H9 (cell line): ENCODE measurements around the gene PCDHGB2. TPM values are rescaled to one million over a fixed set of nuclear protein-coding genes. Genes with fewer than 3 reads are reported as not detected.

ENCODE experiments used
- DNase-seq: peaks from one replicate; pipeline ENCODE4 v3.0.0-alpha.2; 2017
- H2AFZ ChIP-seq: one replicate; pipeline ENCODE4 v1.6.1; 2013; ENCODE audit warnings: mild to moderate bottlenecking, low read length, control low read depth, moderate library complexity
- H2AK5ac ChIP-seq: 2 replicates; pipeline ENCODE4 v1.6.1; 2013; ENCODE audit warnings: low read length, control low read depth, mixed read lengths; ENCODE audit not compliant: insufficient read length
- H2BK120ac ChIP-seq: one replicate; pipeline ENCODE4 v1.6.1; 2013; ENCODE audit warnings: low read depth, mild to moderate bottlenecking, low read length, control low read depth, inconsistent platforms; ENCODE audit not compliant: poor library complexity, severe bottlenecking
- H2BK12ac ChIP-seq: 2 replicates; pipeline ENCODE4 v1.6.1; 2013; ENCODE audit warnings: low read length, control low read depth, mixed read lengths, low read depth; ENCODE audit not compliant: insufficient read length
- H2BK15ac ChIP-seq: 2 replicates; pipeline ENCODE4 v1.6.1; 2013; ENCODE audit warnings: low read depth, low read length, control low read depth
- H2BK20ac ChIP-seq: one replicate; pipeline ENCODE4 v1.6.1; 2013; ENCODE audit warnings: low read depth, mild to moderate bottlenecking, low read length, control low read depth, inconsistent platforms; ENCODE audit not compliant: poor library complexity, severe bottlenecking
- H2BK5ac ChIP-seq: 2 replicates; pipeline ENCODE4 v1.6.1; 2013; ENCODE audit warnings: low read length, control low read depth, mixed read lengths; ENCODE audit not compliant: insufficient read length
- H3K14ac ChIP-seq: 2 replicates; pipeline ENCODE4 v1.6.1; 2013; ENCODE audit warnings: low read length, control low read depth; ENCODE audit not compliant: insufficient read depth
- H3K18ac ChIP-seq: 2 replicates; pipeline ENCODE4 v1.6.1; 2013; ENCODE audit warnings: low read depth, mild to moderate bottlenecking, mixed read lengths, low read length, control low read depth; ENCODE audit not compliant: insufficient read length
- H3K23ac ChIP-seq: 2 replicates; pipeline ENCODE4 v1.6.1; 2013; ENCODE audit warnings: low read length, control low read depth, mixed read lengths, low read depth; ENCODE audit not compliant: insufficient read length
- H3K23me2 ChIP-seq: 2 replicates; pipeline ENCODE4 v1.6.1; 2013; ENCODE audit warnings: low read depth, mild to moderate bottlenecking, mixed read lengths, low read length, control low read depth; ENCODE audit not compliant: insufficient read length, poor library complexity, severe bottlenecking
- H3K27ac ChIP-seq: 2 replicates; pipeline ENCODE4 v1.5.1; 2013; ENCODE audit warnings: low read length, control low read depth, mixed read lengths, low read depth; ENCODE audit not compliant: insufficient read length
- H3K27me3 ChIP-seq: 2 replicates; pipeline ENCODE4 v1.6.1; 2013; ENCODE audit warnings: low read length, control low read depth, inconsistent platforms; ENCODE audit not compliant: insufficient read depth
- H3K4ac ChIP-seq: 2 replicates; pipeline ENCODE4 v1.6.1; 2013; ENCODE audit warnings: low read depth, mild to moderate bottlenecking, control low read depth, inconsistent platforms, low read length, moderate library complexity
- H3K4me1 ChIP-seq: 2 replicates; pipeline ENCODE4 v1.6.1; 2013; ENCODE audit warnings: low read length, control low read depth, inconsistent platforms; ENCODE audit not compliant: insufficient read depth
- H3K4me2 ChIP-seq: 2 replicates; pipeline ENCODE4 v1.6.1; 2013; ENCODE audit warnings: low read length, control low read depth, mixed read lengths; ENCODE audit not compliant: insufficient read length, insufficient read depth
- H3K56ac ChIP-seq: 2 replicates; pipeline ENCODE4 v1.6.1; 2013; ENCODE audit warnings: low read depth, mild to moderate bottlenecking, mixed read lengths, low read length, control low read depth; ENCODE audit not compliant: insufficient read length
- H3K79me1 ChIP-seq: 2 replicates; pipeline ENCODE4 v1.6.1; 2013; ENCODE audit warnings: low read depth, mild to moderate bottlenecking, moderate library complexity, low read length, control low read depth, inconsistent platforms; ENCODE audit not compliant: insufficient read depth, poor library complexity, severe bottlenecking
- H3K79me2 ChIP-seq: 2 replicates; pipeline ENCODE4 v1.6.1; 2013; ENCODE audit warnings: low read length, control low read depth, inconsistent platforms; ENCODE audit not compliant: insufficient read depth
- H3K9ac ChIP-seq: 2 replicates; pipeline ENCODE4 v1.6.1; 2013; ENCODE audit warnings: low read length, control low read depth, mixed read lengths; ENCODE audit not compliant: insufficient read length; ENCODE audit errors: extremely low read depth
- H3K9me3 ChIP-seq: one replicate; pipeline ENCODE4 v1.6.1; 2013; ENCODE audit warnings: low read depth, low read length, inconsistent platforms; ENCODE audit not compliant: control insufficient read depth
- H3T11ph ChIP-seq: one replicate; pipeline ENCODE4 v1.6.1; 2013; ENCODE audit warnings: mild to moderate bottlenecking, low read length, control low read depth, inconsistent platforms
- H4K20me1 ChIP-seq: one replicate; pipeline ENCODE4 v1.6.1; 2013; ENCODE audit not compliant: control insufficient read depth, insufficient read length, insufficient read depth
- H4K5ac ChIP-seq: 2 replicates; pipeline ENCODE4 v1.6.1; 2013; ENCODE audit warnings: low read depth, mild to moderate bottlenecking, mixed read lengths, low read length, control low read depth; ENCODE audit not compliant: insufficient read length
- H4K8ac ChIP-seq: replicated peaks from 2 replicates; pipeline ENCODE4 v1.6.1; 2013; ENCODE audit warnings: low read length, control low read depth, mixed read lengths, low read depth; ENCODE audit not compliant: insufficient read length
- H4K91ac ChIP-seq: 2 replicates; pipeline ENCODE4 v1.6.1; 2013; ENCODE audit warnings: low read depth, mild to moderate bottlenecking, moderate library complexity, mixed read lengths, low read length, control low read depth; ENCODE audit not compliant: insufficient read length
- H3K27ac Mint-ChIP-seq, 3 experiments: 2 replicates in 2 of 3; 3 replicates in 1 of 3; pipeline ENCODE4 v1.8.0; 2020 to 2021; ENCODE audit warnings: mixed read lengths in 3 of 3, mild to moderate bottlenecking in 1 of 3, moderate library complexity in 1 of 3
- H3K27me3 Mint-ChIP-seq: 2 replicates; pipeline ENCODE4 v1.8.0; 2021; ENCODE audit warnings: low read depth, mild to moderate bottlenecking, moderate library complexity, mixed read lengths
- H3K36me3 Mint-ChIP-seq, 3 experiments: 2 replicates in 2 of 3; 3 replicates in 1 of 3; pipeline ENCODE4 v1.8.0; 2020 to 2021; ENCODE audit warnings: low read depth in 3 of 3, mixed read lengths in 3 of 3; ENCODE audit not compliant: insufficient read depth in 1 of 3
- H3K4me1 Mint-ChIP-seq, 2 experiments: 2 replicates each; pipeline ENCODE4 v1.8.0; 2020; ENCODE audit warnings: mixed read lengths in 2 of 2
- H3K4me3 Mint-ChIP-seq, 2 experiments: 2 replicates in 1 of 2; 3 replicates in 1 of 2; pipeline ENCODE4 v1.8.0; 2020 to 2021; ENCODE audit warnings: mild to moderate bottlenecking in 2 of 2, mixed read lengths in 2 of 2, moderate library complexity in 1 of 2
- H3K9me3 Mint-ChIP-seq, 2 experiments: 2 replicates in 1 of 2; 3 replicates in 1 of 2; pipeline ENCODE4 v1.8.0; 2020; ENCODE audit warnings: mild to moderate bottlenecking in 2 of 2, mixed read lengths in 2 of 2, moderate library complexity in 1 of 2
- WGBS: extraction: QIAGEN DNeasy Blood & Tissue Kit; methylation state at CpG from one replicate; pipeline ENCODE4 v1.1.7; 2013; ENCODE audit warnings: missing lambda C conversion rate, low lambda C conversion rate, mixed read lengths; ENCODE audit not compliant: insufficient read length; ENCODE audit errors: extremely low coverage; 5-methylcytosine and 5-hydroxymethylcytosine counted together
- total RNA-seq: library from RNA; stranded (reverse); gene quantifications from 2 replicates; pipeline ENCODE4 v1.2.1, GENCODE V29; 2021
- TF ChIP-seq, protein P1 (sequence below): fragments of 200-600 bp; sonication (generic); conservative IDR thresholded peaks from 3 replicates; pipeline ENCODE4 v1.8.0; 2021; ENCODE audit warnings: antibody characterized with exemption, mild to moderate bottlenecking

Gene PCDHGB2
- total RNA-seq, 1 experiment from 2014 or later: 3.8 TPM

- H4K8ac ChIP-seq: no peak overlapping the region
- H3K9ac ChIP-seq: no peak overlapping the region
- no peaks in the 10 kb centered on the region for H3K79me1 ChIP-seq
- no peaks in the 10 kb centered on the region for H3K79me2 ChIP-seq
- H3K4me1 Mint-ChIP-seq: peaks cover 2 to 3% of the 10 kb centered on the region in 2 experiments; a peak in 2 of 4 replicates
- H3K23ac ChIP-seq: no peak overlapping the region
- H2BK12ac ChIP-seq: no peak overlapping the region
- H2BK20ac ChIP-seq: no peak overlapping the region
- H2BK15ac ChIP-seq: no peak overlapping the region
- no peak overlapping the region for H3K27ac Mint-ChIP-seq
- peaks cover 29% of the 10 kb centered on the region for H3K9me3 ChIP-seq
- no peak overlapping the region for H2AFZ ChIP-seq
- peaks cover 25 to 68% (median 50%) of the 10 kb centered on the region in 3 experiments for H3K36me3 Mint-ChIP-seq
- H3K9me3 Mint-ChIP-seq: peaks cover 60 to 63% of the 10 kb centered on the region in 2 experiments
- no peak overlapping the region for H3K27ac ChIP-seq
- H3K4me2 ChIP-seq: no peak overlapping the region
- H3K18ac ChIP-seq: no peak overlapping the region
- no peak overlapping the region for H4K5ac ChIP-seq
- H2BK5ac ChIP-seq: no peak overlapping the region
- H3K4me1 ChIP-seq: no peaks in the 10 kb centered on the region
- no peak overlapping the region for H3T11ph ChIP-seq
- H4K91ac ChIP-seq: no peak overlapping the region
- H3K14ac ChIP-seq: no peak overlapping the region
- no CpG with 5 or more reads among the region's 5 CpGs for WGBS
- H2BK120ac ChIP-seq: no peak overlapping the region
- TF ChIP-seq, protein P1, sequence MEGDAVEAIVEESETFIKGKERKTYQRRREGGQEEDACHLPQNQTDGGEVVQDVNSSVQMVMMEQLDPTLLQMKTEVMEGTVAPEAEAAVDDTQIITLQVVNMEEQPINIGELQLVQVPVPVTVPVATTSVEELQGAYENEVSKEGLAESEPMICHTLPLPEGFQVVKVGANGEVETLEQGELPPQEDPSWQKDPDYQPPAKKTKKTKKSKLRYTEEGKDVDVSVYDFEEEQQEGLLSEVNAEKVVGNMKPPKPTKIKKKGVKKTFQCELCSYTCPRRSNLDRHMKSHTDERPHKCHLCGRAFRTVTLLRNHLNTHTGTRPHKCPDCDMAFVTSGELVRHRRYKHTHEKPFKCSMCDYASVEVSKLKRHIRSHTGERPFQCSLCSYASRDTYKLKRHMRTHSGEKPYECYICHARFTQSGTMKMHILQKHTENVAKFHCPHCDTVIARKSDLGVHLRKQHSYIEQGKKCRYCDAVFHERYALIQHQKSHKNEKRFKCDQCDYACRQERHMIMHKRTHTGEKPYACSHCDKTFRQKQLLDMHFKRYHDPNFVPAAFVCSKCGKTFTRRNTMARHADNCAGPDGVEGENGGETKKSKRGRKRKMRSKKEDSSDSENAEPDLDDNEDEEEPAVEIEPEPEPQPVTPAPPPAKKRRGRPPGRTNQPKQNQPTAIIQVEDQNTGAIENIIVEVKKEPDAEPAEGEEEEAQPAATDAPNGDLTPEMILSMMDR: no peak
- peaks cover 3% of the 10 kb centered on the region for H3K27me3 Mint-ChIP-seq
- no peak overlapping the region for H2AK5ac ChIP-seq
- no peak overlapping the region for H3K56ac ChIP-seq
- H3K27me3 ChIP-seq: no peaks in the 10 kb centered on the region
- H3K4me3 Mint-ChIP-seq: peak overlapping the region in 1 of 2 experiments; percentile 8; a peak in 1 of 5 replicates
- H3K23me2 ChIP-seq: no peaks in the 10 kb centered on the region
- no peak for DNase-seq
- no peak overlapping the region for H3K4ac ChIP-seq
- no peaks in the 10 kb centered on the region for H4K20me1 ChIP-seq
Observed at GRCh38 chr5:141356133-141356532, 3.7 kb upstream of the PCDHGB2 start.
